Fibroblast of lung (primary cell): ENCODE measurements around the gene PGBD1. TPM values are rescaled to one million over a fixed set of nuclear protein-coding genes. Genes with fewer than 3 reads are reported as not detected.

Experiments used
- DNase-seq, 2 donors: peaks; one replicate each; pipeline versions ENCODE4 v3.0.0 to v3.0.0-alpha.2; 2010; ENCODE audit warnings: low read depth in 2 of 2
- H2AFZ ChIP-seq: 2 replicates; pipeline ENCODE4 v1.5.1; 2012; ENCODE audit warnings: low read length, control low read depth, inconsistent platforms
- H3K27ac ChIP-seq: 2 replicates; pipeline ENCODE4 v1.5.1; 2011; ENCODE audit warnings: low read length, control low read depth; ENCODE audit not compliant: insufficient read depth
- H3K27me3 ChIP-seq: 2 replicates; pipeline ENCODE4 v1.5.1; 2011; ENCODE audit warnings: mild to moderate bottlenecking, low read length; ENCODE audit not compliant: control insufficient read depth, insufficient read depth
- H3K36me3 ChIP-seq: 2 replicates; pipeline ENCODE4 v1.5.1; 2011; ENCODE audit warnings: low read length; ENCODE audit not compliant: control insufficient read depth, insufficient read depth
- H3K4me1 ChIP-seq: 2 replicates; pipeline ENCODE4 v1.5.1; 2011; ENCODE audit warnings: low read length; ENCODE audit not compliant: control insufficient read depth, insufficient read depth; ENCODE audit errors: extremely low read depth
- H3K4me2 ChIP-seq: 2 replicates; pipeline ENCODE4 v1.5.1; 2011; ENCODE audit warnings: low read length, control low read depth; ENCODE audit not compliant: insufficient read depth; ENCODE audit errors: extremely low read depth
- H3K4me3 ChIP-seq, 4 experiments: fragments of 200-600 bp in 1 of 4; sonication (generic) in 1 of 4; replicated peaks in 1 of 4; 2 replicates each; pipeline ENCODE4 v1.5.1; 2011 to 2016; ENCODE audit warnings: low read length in 4 of 4, low read depth in 3 of 4, mild to moderate bottlenecking in 3 of 4, control low read depth in 2 of 4, inconsistent platforms in 1 of 4, mixed read lengths in 1 of 4; ENCODE audit not compliant: insufficient read depth in 1 of 4; ENCODE audit errors: control extremely low read depth in 1 of 4
- H3K79me2 ChIP-seq: 2 replicates; pipeline ENCODE4 v1.5.1; 2012; ENCODE audit warnings: mild to moderate bottlenecking, low read length, inconsistent platforms; ENCODE audit not compliant: control insufficient read depth, insufficient read depth
- H3K9ac ChIP-seq: 2 replicates; pipeline ENCODE4 v1.5.1; 2011; ENCODE audit warnings: mild to moderate bottlenecking, low read length, control low read depth; ENCODE audit not compliant: insufficient read depth
- H3K9me3 ChIP-seq: 2 replicates; pipeline ENCODE4 v1.5.1; 2012; ENCODE audit warnings: low read depth, low read length; ENCODE audit not compliant: control insufficient read depth, insufficient read depth
- H4K20me1 ChIP-seq: 2 replicates; pipeline ENCODE4 v1.5.1; 2011; ENCODE audit warnings: low read length; ENCODE audit not compliant: control insufficient read depth, insufficient read depth; ENCODE audit errors: extremely low read depth
- CTCF ChIP-seq, 2 donors: IDR thresholded peaks in 1 of 2; conservative IDR thresholded peaks in 1 of 2; 1 replicate in 1 of 2; 2 replicates in 1 of 2; pipeline ENCODE4 v1.5.1; 2011 to 2012; ENCODE audit warnings: low read length in 2 of 2, control low read depth in 1 of 2, inconsistent platforms in 1 of 2, low read depth in 1 of 2, mild to moderate bottlenecking in 1 of 2
- EZH2 ChIP-seq: IDR thresholded peaks from 2 replicates; pipeline ENCODE4 v1.5.1; 2012; ENCODE audit warnings: low read length, control low read depth, mild to moderate bottlenecking; ENCODE audit errors: missing control alignments
- polyA plus RNA-seq, 2 donors: library from polyadenylated mRNA; depleted of rRNA in 1 of 2; stranded (reverse) in 1 of 2; unstranded in 1 of 2; fragments of >200 nt; gene quantifications; 2 replicates each; pipeline ENCODE4 v1.2.1, GENCODE V29; 2011 to 2012; ENCODE audit warnings: missing spikeins in 1 of 2
- total RNA-seq: library from RNA; depleted of rRNA; stranded (reverse); fragments of >200 nt; gene quantifications from 2 replicates; pipeline ENCODE4 v1.2.1, GENCODE V29; 2014

Gene PGBD1
- total and polyA plus RNA-seq, 2 donors (not counting 1 experiment from before 2014, with no cell fraction given), result 5.5 to 5.8 TPM

GRCh38 chr6:28235912-28236452 lies 45.4 kb upstream of the PGBD1 start:
- no peak overlapping the region for H2AFZ ChIP-seq
- no peaks in the 10 kb centered on the region for H3K27me3 ChIP-seq
- H3K4me2 ChIP-seq, result no peak overlapping the region
- no peak for TF ChIP-seq CTCF (conservative IDR thresholded peaks at IDR 0.05 in 1 of 2, IDR thresholded peaks at IDR 0.05 in 1 of 2; ENCODE audit: low read depth in 1 of 2, low read length in 2 of 2)
- TF ChIP-seq EZH2, result no peak
- no peak for DNase-seq
- no peaks in the 10 kb centered on the region for H3K9me3 ChIP-seq
- H3K9ac ChIP-seq, result no peak overlapping the region
- no peak overlapping the region for H3K4me3 ChIP-seq
- H3K36me3 ChIP-seq, result peaks cover 8% of the 10 kb centered on the region
- H3K4me1 ChIP-seq, result no peaks in the 10 kb centered on the region
- H4K20me1 ChIP-seq, result no peaks in the 10 kb centered on the region
- no peaks in the 10 kb centered on the region for H3K79me2 ChIP-seq
- no peak overlapping the region for H3K27ac ChIP-seq

GRCh38 chr6:28239636-28240035 lies 41.7 kb upstream of the PGBD1 start:
- H3K4me2 ChIP-seq, result no peak overlapping the region
- DNase-seq, result no peak
- TF ChIP-seq CTCF (conservative IDR thresholded peaks at IDR 0.05 in 1 of 2, IDR thresholded peaks at IDR 0.05 in 1 of 2; ENCODE audit: low read depth in 1 of 2, low read length in 2 of 2), result no peak
- TF ChIP-seq EZH2, result no peak
- no peak overlapping the region for H3K27ac ChIP-seq
- H4K20me1 ChIP-seq, result no peaks in the 10 kb centered on the region
- H3K4me1 ChIP-seq, result no peaks in the 10 kb centered on the region
- no peak overlapping the region for H3K9ac ChIP-seq
- peaks cover 3% of the 10 kb centered on the region for H3K36me3 ChIP-seq
- no peaks in the 10 kb centered on the region for H3K9me3 ChIP-seq
- H3K79me2 ChIP-seq, result no peaks in the 10 kb centered on the region
- no peaks in the 10 kb centered on the region for H3K27me3 ChIP-seq
- no peak overlapping the region for H2AFZ ChIP-seq
- no peak overlapping the region for H3K4me3 ChIP-seq

GRCh38 chr6:28240471-28240870 lies 40.9 kb upstream of the PGBD1 start:
- Histone ChIP-seq H3K79me2 (no peaks in the 10 kb centered on the region), H3K36me3 (peaks cover 3% of the 10 kb centered on the region), H3K4me1 (no peaks in the 10 kb centered on the region), H3K9me3 (no peaks in the 10 kb centered on the region), H3K4me2 (no peak overlapping the region), H3K27ac (no peak overlapping the region), H3K27me3 (no peaks in the 10 kb centered on the region), H3K4me3 (no peak overlapping the region), H3K9ac (no peak overlapping the region), H4K20me1 (no peaks in the 10 kb centered on the region), H2AFZ (no peak overlapping the region)
- DNase-seq, result no peak
- TF ChIP-seq EZH2 (no peak), CTCF (conservative IDR thresholded peaks at IDR 0.05 in 1 of 2, IDR thresholded peaks at IDR 0.05 in 1 of 2; ENCODE audit: low read depth in 1 of 2, low read length in 2 of 2) (no peak)
